Osteocyte (in vitro differentiated cells): ENCODE results near the gene CACNA1D. TPM values are rescaled to one million over a fixed set of nuclear protein-coding genes. Genes with fewer than 3 reads are reported as not detected.

ENCODE experiments used
- DNase-seq: peaks from one replicate; pipeline ENCODE4 v3.0.0; 2021; ENCODE audit warnings: mixed read lengths; ENCODE audit not compliant: unreplicated experiment; ENCODE audit errors: extremely low spot score
- H3K27ac Mint-ChIP-seq: one replicate; pipeline ENCODE4 v1.8.0; 2021; ENCODE audit warnings: mild to moderate bottlenecking, mixed read lengths; ENCODE audit not compliant: unreplicated experiment
- H3K27me3 Mint-ChIP-seq: one replicate; pipeline ENCODE4 v1.8.0; 2021; ENCODE audit warnings: mixed read lengths; ENCODE audit not compliant: unreplicated experiment
- H3K36me3 Mint-ChIP-seq: one replicate; pipeline ENCODE4 v1.8.0; 2021; ENCODE audit warnings: mixed read lengths; ENCODE audit not compliant: unreplicated experiment
- H3K4me1 Mint-ChIP-seq: one replicate; pipeline ENCODE4 v1.8.0; 2021; ENCODE audit warnings: mixed read lengths; ENCODE audit not compliant: unreplicated experiment
- H3K4me3 Mint-ChIP-seq: one replicate; pipeline ENCODE4 v1.8.0; 2021; ENCODE audit warnings: mild to moderate bottlenecking, moderate library complexity, mixed read lengths; ENCODE audit not compliant: unreplicated experiment
- H3K9me3 Mint-ChIP-seq: one replicate; pipeline ENCODE4 v1.8.0; 2021; ENCODE audit warnings: mixed read lengths; ENCODE audit not compliant: unreplicated experiment
- CTCF ChIP-seq: fragments of 200-600 bp; sonication (generic); IDR thresholded peaks from 2 replicates; pipeline ENCODE4 v1.5.0; 2021; ENCODE audit warnings: antibody characterized with exemption, mild to moderate bottlenecking, moderate library complexity
- total RNA-seq: library from RNA; stranded (reverse); gene quantifications from 2 replicates; pipeline ENCODE4 v1.2.1, GENCODE V29; 2021

CACNA1D gene
- total RNA-seq, 1 donor from 2014 or later, result 0.48 TPM

- no peaks in the 10 kb centered on the region for H3K4me1 Mint-ChIP-seq
- no peaks in the 10 kb centered on the region for H3K36me3 Mint-ChIP-seq
- H3K27ac Mint-ChIP-seq, result no peak overlapping the region
- no peak for TF ChIP-seq CTCF
- DNase-seq, result peak; percentile 63
- H3K27me3 Mint-ChIP-seq, result no peaks in the 10 kb centered on the region
- no peaks in the 10 kb centered on the region for H3K9me3 Mint-ChIP-seq
- no peak overlapping the region for H3K4me3 Mint-ChIP-seq
Measured at GRCh38 chr3:53818221-53819162, 324.1 kb downstream of the CACNA1D start.

DNA sequence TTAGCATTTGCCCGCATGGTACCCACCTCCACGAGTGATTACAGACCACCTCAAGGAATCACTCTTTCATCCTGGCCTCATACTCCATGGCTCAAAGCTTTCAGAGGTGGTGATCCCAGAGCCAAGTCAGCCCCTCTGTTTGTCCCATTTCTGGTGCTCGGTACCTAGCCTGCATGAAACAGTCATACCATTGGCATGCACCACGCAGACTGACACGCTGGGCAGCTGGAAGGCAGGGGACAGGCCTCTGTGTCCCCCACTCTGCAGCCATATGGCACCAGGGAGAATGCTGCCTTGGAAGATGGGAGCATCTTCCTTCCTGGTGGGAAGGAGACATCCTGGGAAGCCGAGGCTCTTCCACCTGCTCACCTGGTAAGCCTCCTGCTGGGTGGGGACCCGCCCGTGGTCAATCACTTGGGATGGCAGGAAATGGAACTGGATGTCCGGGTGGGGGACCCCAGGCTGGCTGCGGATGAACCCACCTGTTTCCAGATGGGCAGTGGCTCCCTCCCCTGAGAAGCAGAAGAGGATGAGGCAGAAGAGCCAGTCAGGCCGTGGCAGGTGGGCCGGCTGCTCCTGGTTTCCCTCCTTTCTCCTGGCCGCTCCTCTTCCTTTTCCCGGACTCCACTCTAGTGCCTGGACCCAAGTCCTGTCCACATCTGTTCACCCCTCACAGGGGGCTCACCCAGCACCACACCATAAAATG is 324.9 kb downstream of the CACNA1D start:
- no peak for DNase-seq
- no peaks in the 10 kb centered on the region for H3K9me3 Mint-ChIP-seq
- H3K27ac Mint-ChIP-seq, result no peak overlapping the region
- no peaks in the 10 kb centered on the region for H3K27me3 Mint-ChIP-seq
- no peak overlapping the region for H3K4me3 Mint-ChIP-seq
- no peaks in the 10 kb centered on the region for H3K36me3 Mint-ChIP-seq
- H3K4me1 Mint-ChIP-seq, result no peaks in the 10 kb centered on the region
- TF ChIP-seq CTCF, result no peak

GRCh38 chr3:53820084-53820483 is 325.7 kb downstream of the CACNA1D start:
- H3K4me3 Mint-ChIP-seq, result no peak overlapping the region
- no peak overlapping the region for H3K27ac Mint-ChIP-seq
- no peak for DNase-seq
- no peaks in the 10 kb centered on the region for H3K4me1 Mint-ChIP-seq
- H3K36me3 Mint-ChIP-seq, result no peaks in the 10 kb centered on the region
- TF ChIP-seq CTCF, result no peak
- peaks cover 3% of the 10 kb centered on the region for H3K27me3 Mint-ChIP-seq
- no peaks in the 10 kb centered on the region for H3K9me3 Mint-ChIP-seq

DNA sequence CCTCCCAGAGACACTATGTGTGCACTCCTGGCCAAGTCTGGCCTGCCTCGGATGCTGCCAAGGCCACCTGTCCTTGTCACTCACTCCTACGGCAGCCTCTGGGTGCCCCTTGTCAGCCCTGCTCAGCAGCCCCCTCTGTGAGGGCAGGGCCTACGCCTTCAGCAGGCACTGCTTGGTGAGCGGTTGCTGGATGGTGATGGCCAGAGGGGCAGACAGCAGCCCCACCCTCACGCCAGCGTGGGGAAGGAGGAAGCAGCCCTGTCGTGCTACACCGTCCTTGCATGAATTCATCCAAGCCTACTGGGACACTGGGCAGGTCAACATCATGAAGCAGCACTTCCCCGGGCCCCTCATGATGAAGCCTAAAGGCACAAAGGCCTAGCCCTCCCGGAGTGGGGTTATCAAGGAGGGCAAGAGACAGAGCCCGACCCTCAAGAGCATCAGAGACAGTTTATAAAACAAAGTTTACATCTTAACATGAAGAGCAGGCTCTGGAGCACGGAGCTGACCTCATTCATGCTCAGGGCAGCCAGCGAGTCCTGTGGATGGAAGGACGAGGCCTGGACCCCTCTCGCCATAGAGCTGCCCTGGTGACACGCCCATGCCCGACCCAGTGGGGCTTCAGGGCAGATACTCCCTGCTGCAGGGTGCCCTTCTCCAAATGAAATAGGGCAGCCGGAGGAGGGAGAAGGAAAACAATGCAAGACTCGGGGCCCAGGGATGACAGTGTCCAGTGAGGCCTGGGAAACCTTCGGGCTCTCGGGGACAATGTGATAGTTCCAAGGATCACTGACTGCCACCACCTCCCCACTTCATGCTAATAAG is 326.6 kb downstream of the CACNA1D start:
- H3K4me1 Mint-ChIP-seq, result no peaks in the 10 kb centered on the region
- no peaks in the 10 kb centered on the region for H3K9me3 Mint-ChIP-seq
- peaks cover 7% of the 10 kb centered on the region for H3K27me3 Mint-ChIP-seq
- H3K36me3 Mint-ChIP-seq, result no peaks in the 10 kb centered on the region
- H3K27ac Mint-ChIP-seq, result no peak overlapping the region
- no peak for TF ChIP-seq CTCF
- no peak for DNase-seq
- no peak overlapping the region for H3K4me3 Mint-ChIP-seq
